NCI-H2227 (cell line): ENCODE results near the gene CEACAM6.
"Not testable (repeated sequence)": the region's sequence is repeated elsewhere in the genome, so short reads cannot be mapped to it uniquely, and the experiment has no call there.

ENCODE experiments used
- DNase-seq: peaks from one replicate; lab custom pipeline; 2025; ENCODE audit not compliant: unreplicated experiment; lab: John Stamatoyannopoulos, UW

The CEACAM6 gene

GRCh38 chr19:41746593-41747227 is 8.6 kb upstream of the CEACAM6 start:
- DNase-seq, result peak; percentile 85

GRCh38 chr19:41748012-41748411 is 7.3 kb upstream of the CEACAM6 start:
- DNase-seq, result no peak

- not testable (repeated sequence) for DNase-seq
Observed at GRCh38 chr19:41750248-41751134, 4.8 kb upstream of the CEACAM6 start.

- DNase-seq, result peak; percentile 79
Observed at GRCh38 chr19:41753159-41753558, 2.2 kb upstream of the CEACAM6 start.

- peak; percentile 79 for DNase-seq
Observed at GRCh38 chr19:41753936-41754529, 1.3 kb upstream of the CEACAM6 start.

GRCh38 chr19:41758846-41759245 is 3.5 kb downstream of the CEACAM6 start:
- no peak for DNase-seq

- DNase-seq, result no peak
Observed at GRCh38 chr19:41767115-41767514, 11.8 kb downstream of the CEACAM6 start.

GRCh38 chr19:41768105-41768504 is 12.8 kb downstream of the CEACAM6 start:
- not testable (repeated sequence) for DNase-seq

GRCh38 chr19:41769608-41770007 is 14.3 kb downstream of the CEACAM6 start:
- no peak for DNase-seq

GRCh38 chr19:41771410-41771809 is 16.1 kb downstream of the CEACAM6 start:
- no peak for DNase-seq

- no peak for DNase-seq
Observed at GRCh38 chr19:41774515-41774980, 19.2 kb downstream of the CEACAM6 start.

- no peak for DNase-seq
Observed at GRCh38 chr19:41776700-41777099, 21.4 kb downstream of the CEACAM6 start.

GRCh38 chr19:41783612-41784011 is 28.3 kb downstream of the CEACAM6 start:
- no peak for DNase-seq

GRCh38 chr19:41784312-41784711 is 29.0 kb downstream of the CEACAM6 start:
- no peak for DNase-seq

GRCh38 chr19:41784743-41785142 is 29.4 kb downstream of the CEACAM6 start:
- no peak for DNase-seq

- peak; percentile 91 for DNase-seq
Observed at GRCh38 chr19:41785653-41786052, 30.3 kb downstream of the CEACAM6 start.

- DNase-seq, result no peak
Observed at GRCh38 chr19:41787055-41787454, 31.7 kb downstream of the CEACAM6 start.

GRCh38 chr19:41788518-41788917 is 33.2 kb downstream of the CEACAM6 start:
- not testable (repeated sequence) for DNase-seq

GRCh38 chr19:41789053-41789452 is 33.7 kb downstream of the CEACAM6 start:
- not testable (repeated sequence) for DNase-seq

GRCh38 chr19:41792513-41793413 is 37.4 kb downstream of the CEACAM6 start:
- peak; percentile 46 for DNase-seq

GRCh38 chr19:41793414-41793727 is 38.0 kb downstream of the CEACAM6 start:
- no peak for DNase-seq
